GM18517 (cell line): ENCODE measurements around the gene ATP6V0A4.
"Not testable (repeated sequence)": the region's sequence is repeated elsewhere in the genome, so short reads cannot be mapped to it uniquely, and the experiment has no call there.

ENCODE experiments used
- ATAC-seq: cut with Tn5 transposase; IDR thresholded peaks from one replicate; pipeline ENCODE4 v1.9.1; 2021; ENCODE audit warnings: mild to moderate bottlenecking, moderate library complexity; ENCODE audit not compliant: unreplicated experiment

Gene ATP6V0A4

GRCh38 chr7:138705167-138705566, 92.8 kb downstream of the ATP6V0A4 start:
- no peak for ATAC-seq

- ATAC-seq = no peak
Measured at GRCh38 chr7:138701537-138701923, 96.5 kb downstream of the ATP6V0A4 start.

- ATAC-seq = no peak
Measured at GRCh38 chr7:138700857-138701536, 97.0 kb downstream of the ATP6V0A4 start, which contains the start of gene SVOPL. SVOPL (minus strand) TSS chr7:138701362; CDS start chr7:138679045, 22,317 bp downstream.

GRCh38 chr7:138699661-138700060, 98.3 kb downstream of the ATP6V0A4 start:
- no peak for ATAC-seq

DNA sequence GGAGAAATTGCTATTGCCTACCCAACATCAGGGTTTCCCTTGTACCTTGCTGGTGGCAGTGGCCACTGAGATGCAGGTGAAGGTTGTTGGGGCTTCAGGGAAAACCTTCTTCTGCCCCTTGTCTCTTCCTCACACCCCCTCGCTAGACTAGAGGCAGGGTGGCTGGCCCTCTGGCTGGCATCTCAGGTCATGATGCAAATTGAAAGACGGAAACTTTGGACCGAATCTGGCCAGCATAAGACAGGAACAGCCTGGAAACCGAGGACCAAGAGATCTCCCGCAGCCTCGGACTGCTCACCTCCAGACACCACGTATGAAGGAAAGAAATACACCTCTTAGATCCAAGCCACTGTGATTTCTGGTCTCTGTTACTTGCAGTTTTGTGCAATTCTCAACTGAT, 99.7 kb downstream of the ATP6V0A4 start:
- no peak for ATAC-seq

- no peak for ATAC-seq
Measured at GRCh38 chr7:138697535-138698182, 100.3 kb downstream of the ATP6V0A4 start.

DNA sequence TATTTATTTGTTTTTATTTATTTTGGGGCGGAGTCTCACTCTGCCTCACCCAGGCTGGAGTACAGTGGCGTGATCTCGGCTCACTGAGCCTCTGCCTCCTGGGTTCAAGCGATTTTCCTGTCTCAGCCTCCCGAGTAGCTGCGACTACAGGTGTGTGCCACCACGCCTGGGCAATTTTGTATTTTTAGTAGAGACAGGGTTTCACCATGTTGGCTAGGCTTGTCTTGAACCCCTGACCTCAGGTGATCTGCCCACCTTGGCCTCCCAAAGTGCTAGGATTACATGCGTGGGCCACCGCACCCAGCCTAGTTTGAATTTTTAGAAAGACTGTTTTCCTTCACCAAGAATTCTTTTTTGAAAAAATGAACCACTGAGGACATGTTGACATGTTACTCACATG, 102.2 kb downstream of the ATP6V0A4 start:
- ATAC-seq = not testable (repeated sequence)

DNA sequence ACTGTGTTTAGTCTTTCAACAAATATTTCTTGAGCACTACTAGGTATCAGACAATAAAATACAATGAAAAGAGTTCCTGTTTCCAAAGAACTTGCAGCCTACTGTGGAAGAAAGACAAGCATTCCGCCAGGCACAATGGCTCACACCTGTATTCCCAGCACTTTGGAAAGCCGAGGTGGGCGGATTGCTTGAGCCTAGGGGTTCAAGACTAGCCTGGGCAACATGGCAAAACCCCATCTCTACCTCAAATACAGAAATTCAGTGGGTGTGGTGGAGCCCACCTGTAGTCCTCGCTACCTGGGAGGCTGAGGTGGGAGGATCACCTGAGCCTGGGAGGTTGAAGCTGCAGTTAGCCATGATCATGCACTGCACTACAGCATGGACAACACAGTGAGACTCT, 102.9 kb downstream of the ATP6V0A4 start:
- ATAC-seq = no peak

- ATAC-seq = no peak
Measured at GRCh38 chr7:138691178-138691577, 106.8 kb downstream of the ATP6V0A4 start.

DNA sequence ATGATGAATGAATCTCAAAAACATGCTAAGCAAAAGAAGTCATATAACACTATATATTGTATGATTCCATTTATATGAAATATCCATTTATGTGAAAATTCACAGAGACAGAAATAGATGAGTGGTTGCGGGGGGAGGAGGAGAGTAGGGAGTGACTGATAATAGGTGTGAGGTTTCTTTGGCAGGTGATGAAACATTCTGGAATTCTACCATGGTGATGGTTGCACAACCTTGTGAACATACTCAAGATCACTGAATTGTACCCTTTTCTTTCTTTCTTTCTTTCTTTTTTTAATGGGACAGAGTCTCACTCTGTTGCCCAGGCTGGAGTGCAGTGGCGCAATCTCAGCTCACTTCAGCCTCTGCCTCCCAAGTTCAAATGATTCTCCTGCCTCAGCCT, 107.5 kb downstream of the ATP6V0A4 start:
- no peak for ATAC-seq

GRCh38 chr7:138688037-138688436, 110.0 kb downstream of the ATP6V0A4 start:
- ATAC-seq = not testable (repeated sequence)

DNA sequence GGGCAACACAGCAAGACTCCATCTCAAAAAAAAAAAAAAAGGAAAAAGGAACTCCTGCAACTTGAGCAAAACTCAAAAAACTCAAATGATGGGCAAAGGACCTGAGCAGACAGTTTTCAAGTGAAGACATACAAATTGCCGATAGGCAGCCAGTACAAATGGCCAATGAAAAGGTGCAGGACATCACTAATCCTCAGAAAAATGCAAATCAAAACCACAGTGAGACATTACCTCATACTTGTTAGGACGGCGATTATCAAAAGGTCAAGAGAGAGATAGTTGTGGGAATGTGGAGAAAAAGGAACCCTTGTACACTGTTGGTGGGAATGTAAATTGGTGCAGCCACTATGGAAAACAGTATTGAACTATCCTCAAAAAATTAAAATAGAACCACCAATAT, 113.7 kb downstream of the ATP6V0A4 start:
- no peak for ATAC-seq

DNA sequence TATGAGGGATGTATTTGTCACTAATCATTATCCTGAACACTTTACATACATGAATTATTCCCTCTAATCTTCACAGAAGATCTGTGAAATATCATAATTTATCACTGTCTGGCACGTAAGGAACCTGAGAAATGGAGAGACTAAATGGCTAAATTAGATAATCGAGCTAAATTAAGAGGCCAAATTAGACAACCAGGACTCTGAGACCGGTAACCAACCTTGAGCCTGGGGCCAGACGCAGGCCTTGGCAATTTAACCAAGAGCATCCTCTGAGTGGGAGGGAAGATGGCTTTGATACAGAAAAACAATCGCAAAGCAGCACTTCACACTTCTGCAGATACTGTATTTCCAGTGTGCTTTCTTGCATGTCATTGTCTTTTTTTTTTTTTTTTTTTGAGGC, 118.2 kb downstream of the ATP6V0A4 start:
- no peak for ATAC-seq

DNA sequence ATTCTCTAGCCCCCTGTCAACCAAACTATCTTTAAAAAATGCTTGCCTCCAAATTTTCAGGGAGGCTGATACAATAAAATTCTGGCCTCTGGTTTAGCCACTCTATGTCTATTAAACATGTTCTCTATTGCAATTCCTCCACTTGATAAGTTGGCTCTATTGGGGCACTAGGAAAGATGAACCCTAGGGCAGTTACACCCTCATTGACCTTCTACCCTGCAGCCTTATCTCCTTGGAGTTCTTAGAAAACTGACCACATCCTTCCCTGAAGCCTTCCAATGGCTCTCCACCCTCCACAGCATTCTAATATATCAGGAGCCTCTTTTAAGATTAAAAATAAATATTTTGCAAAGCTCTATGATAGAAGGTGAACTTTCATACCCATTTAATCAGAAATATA, 127.4 kb downstream of the ATP6V0A4 start:
- no peak for ATAC-seq

DNA sequence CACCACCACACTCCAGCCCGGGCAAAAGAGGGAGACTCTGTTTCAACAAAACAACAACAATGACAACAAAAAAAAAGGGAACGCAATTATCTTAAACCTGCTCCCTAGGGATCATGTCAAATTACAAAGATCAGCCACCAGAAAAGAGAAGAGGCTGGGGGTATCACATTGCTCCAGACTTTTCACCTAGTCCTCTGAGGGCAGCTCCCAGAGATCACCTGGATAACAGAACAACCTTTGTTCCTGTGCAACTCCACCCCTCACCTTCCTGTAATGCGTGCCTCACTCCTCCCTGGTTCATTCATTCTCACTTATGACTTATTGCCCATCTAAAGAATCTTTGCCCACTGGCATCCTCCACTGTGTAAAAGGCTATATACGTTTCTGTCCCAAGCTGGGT, 128.6 kb downstream of the ATP6V0A4 start:
- ATAC-seq = no peak

- ATAC-seq = no peak
Measured at GRCh38 chr7:138668946-138669345, 129.1 kb downstream of the ATP6V0A4 start.

DNA sequence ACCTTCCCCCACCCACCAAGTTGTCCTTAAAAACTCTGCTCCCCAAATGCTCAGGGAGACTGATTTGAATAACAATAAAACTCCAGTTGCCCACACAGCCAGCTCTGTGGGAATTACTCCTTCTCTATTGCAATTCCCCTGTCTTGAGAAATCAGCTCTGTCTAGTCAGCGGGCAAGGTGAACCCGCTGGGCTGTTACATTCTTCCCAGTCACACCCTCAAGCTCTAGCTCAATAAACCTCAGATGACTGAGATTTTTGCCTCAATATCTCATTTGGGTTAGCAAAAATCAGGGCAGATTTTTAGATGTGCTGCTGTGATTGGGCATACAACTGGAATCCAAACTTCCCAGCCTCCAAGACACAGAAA, 129.8 kb downstream of the ATP6V0A4 start:
- no peak for ATAC-seq

- no peak for ATAC-seq
Measured at GRCh38 chr7:138667535-138668228, 130.3 kb downstream of the ATP6V0A4 start.

DNA sequence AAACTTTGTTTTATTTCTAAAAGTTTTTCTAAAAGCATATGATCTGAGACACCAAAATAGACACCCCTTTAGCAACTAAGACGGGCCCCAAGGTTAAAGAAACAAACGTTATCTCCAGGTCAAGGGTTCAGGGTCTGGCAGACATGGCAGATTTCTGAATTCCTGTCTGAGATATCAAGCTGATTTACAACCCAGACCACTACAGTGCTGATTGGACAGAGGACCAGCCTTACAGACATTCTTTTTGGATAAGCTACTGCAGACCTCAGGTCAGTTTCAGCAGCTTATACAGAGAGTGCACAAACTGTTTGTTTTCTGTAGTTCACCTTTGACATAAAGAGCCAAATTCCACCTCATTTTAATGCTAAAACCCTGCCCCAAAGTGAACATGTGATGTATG, 131.6 kb downstream of the ATP6V0A4 start:
- ATAC-seq = no peak

GRCh38 chr7:138665669-138666140, 132.3 kb downstream of the ATP6V0A4 start:
- no peak for ATAC-seq

DNA sequence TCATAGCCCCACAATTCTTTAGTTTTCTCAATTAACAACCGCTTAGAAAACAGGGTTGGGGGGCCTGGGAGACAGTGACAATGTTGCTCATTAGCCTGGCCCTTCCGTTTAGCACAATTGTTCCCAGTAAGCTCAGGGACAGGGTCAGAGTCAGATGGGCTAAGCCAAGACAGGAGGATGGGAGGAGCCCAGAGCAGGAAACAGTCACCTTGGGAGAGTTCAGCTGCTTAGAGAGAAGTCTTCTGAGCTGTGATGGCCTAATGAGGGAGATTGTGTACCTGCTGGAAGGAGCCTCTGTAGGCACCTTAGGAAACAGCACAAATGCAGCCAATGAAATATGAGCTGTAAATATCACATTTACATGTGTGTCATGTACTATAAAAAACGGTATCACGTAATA, 132.7 kb downstream of the ATP6V0A4 start:
- no peak for ATAC-seq
